GM19238 (cell line): ENCODE measurements around the gene EXD3.
A peak's percentile ranks its signal among the peaks of the same experiment; 100 is the strongest.

ENCODE experiments used
- DNase-seq: peaks from one replicate; pipeline ENCODE4 v3.0.0; 2011; ENCODE audit warnings: low spot score; ENCODE audit not compliant: insufficient read length

The EXD3 gene

DNA sequence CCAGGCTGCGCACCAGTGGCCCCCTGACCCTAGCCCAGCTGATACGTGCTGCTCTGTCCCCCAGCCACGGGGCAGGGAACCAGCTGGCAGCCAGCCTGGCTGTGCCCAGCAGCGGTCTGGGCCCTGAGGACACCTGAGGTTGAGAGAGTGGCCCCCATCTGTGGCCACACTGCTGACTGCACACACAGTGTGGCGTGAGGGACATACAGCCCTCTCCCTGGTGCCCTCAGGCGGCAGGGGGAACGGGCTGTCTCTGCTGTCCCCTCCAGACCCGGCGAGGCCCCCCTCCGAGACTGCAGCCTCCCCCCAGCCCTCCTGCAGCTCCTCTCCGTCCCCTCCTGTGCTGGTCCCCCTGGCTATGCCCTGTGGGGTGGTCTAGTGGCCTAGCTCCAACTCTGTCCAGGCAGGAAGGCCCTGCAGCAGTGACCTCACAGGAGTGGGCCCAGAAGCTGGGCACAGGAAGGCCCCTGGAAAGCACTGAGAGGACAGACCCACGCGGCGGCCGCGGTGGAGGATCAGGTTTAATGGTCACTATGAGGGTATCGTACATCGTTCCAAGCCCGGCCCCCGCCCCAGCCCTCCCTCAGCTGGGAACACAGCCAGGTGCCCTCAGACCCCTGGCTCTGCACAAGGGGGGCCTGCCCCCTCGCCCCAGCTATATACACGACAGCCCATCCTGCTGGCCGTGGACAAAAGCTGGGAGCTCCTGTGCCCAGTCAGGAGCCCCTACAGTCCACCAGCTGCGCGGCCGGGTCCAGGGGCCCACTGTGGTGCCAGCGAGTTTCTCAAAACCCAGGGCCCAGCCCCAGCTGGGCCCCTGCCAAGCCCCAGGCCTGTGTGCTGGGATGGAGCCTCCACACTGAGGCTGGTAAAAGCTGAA lies 25.0 kb upstream of the EXD3 start:
- DNase-seq: no peak

GRCh38 chr9:137446851-137447471 lies 24.0 kb upstream of the EXD3 start:
- no peak for DNase-seq

DNA sequence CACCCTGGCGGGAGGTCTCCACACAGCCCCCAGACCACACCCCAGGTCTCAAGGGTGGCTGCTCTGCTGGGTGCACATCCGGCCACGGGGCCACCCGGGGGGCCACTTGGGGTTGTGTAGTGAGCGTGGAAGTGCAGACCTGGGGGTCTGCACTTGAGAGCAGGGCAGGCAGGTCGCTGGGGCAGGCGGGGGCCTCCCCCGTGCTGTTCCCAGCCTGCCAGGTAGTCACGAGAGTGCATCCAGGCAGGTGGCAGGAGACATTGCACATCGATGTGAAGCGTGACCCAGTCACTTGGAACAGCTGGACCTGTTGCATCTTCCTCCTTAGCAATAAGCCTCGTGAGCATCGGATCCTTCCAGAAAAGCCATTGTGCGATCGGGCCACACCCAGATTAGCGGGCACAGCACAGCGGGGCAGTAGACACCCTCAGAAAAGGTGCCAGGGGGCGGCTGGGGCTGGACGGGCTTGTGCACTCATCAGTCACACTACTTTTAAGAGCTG lies 23.0 kb upstream of the EXD3 start:
- DNase-seq: no peak

- DNase-seq: peak; percentile 87
Observed at GRCh38 chr9:137445275-137445807, 22.4 kb upstream of the EXD3 start.

GRCh38 chr9:137444106-137444790 lies 21.3 kb upstream of the EXD3 start:
- no peak for DNase-seq

DNA sequence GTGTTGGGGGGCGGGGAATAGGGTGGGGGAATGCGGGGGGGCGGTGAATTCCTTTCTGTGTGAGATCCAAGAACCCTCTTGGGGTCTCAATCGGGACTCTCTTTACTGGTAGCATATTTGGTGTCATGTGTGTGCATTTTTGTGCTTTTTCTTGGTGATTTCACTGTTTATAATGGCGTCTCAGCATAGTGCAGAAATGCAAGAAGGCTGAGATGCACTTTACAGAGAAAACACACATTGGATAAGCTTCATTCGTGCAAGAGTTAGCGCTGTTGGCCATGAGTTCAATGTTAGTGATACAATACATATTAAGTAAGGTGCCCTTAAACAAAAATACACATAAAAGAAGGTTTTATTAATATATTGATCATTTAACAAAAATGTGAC lies 19.0 kb upstream of the EXD3 start:
- no peak for DNase-seq

DNA sequence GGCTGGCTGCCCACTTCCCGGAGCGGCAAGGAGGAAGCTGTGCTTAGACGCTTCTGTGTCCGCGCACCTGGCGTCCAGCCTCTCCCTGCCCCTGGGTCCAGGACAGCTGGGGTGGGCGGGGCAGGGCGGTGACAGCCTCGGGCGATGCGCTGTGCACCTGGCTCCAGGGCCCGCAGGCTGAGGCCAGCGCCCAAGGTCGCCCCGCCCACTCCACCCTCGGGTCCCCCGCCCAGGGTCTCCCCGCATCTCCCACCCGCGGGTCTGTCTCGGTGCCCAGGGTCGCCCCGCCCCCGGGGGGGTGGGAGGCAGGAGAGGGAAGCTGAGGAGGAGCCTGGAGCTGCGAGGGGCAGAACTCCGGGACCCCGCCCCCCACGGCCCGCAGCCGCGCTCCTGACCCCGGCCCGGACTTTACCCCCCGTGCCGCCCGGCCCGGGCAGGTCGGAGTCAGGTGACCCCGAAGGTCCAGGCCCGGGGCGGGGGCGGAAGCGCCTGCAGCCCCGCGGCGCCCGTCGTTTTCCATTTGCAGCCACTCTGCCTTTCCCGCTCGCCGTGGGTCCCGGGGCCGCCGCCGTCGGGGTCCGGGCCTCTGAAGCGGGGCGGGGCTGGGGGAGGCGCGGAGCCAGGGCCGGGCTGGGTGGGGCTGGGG lies 18.4 kb upstream of the EXD3 start, which contains the start of gene ENTPD8:
ENTPD8 (minus strand) TSS at position 69 of the 646 bp plus-strand sequence. CDS start 3,072 bp downstream, outside the sequence.
- DNase-seq: no peak

GRCh38 chr9:137439158-137439714 lies 16.3 kb upstream of the EXD3 start:
- DNase-seq: no peak

DNA sequence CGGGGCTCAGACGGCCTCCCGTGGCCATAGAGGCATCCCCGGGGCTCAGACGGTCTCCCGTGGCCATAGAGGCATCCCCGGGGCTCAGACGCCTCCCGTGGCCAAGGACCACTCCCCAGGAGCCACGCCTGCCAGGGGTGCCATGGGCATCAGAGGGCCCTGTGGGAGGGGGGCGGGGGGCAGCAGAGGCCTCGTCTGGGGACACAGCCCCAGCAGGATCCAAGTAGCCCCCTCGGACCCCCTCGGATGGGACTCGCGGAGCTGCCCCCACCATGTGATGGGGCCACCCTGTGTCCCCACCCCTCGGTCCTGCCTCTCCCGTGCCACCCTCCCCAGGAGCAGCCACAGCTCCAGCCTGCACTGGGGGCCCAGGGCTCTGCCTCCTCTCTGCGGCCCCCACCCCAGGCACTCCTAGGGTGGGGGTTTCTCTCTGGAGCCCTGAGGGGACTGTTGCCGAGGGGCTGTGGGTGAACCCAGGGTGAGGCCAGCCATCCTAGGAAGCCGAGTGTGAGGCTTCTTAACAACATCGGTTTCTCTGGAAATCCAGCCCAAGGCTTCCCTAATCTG lies 15.7 kb upstream of the EXD3 start:
- no peak for DNase-seq

GRCh38 chr9:137437691-137438590 lies 15.0 kb upstream of the EXD3 start:
- DNase-seq: no peak

DNA sequence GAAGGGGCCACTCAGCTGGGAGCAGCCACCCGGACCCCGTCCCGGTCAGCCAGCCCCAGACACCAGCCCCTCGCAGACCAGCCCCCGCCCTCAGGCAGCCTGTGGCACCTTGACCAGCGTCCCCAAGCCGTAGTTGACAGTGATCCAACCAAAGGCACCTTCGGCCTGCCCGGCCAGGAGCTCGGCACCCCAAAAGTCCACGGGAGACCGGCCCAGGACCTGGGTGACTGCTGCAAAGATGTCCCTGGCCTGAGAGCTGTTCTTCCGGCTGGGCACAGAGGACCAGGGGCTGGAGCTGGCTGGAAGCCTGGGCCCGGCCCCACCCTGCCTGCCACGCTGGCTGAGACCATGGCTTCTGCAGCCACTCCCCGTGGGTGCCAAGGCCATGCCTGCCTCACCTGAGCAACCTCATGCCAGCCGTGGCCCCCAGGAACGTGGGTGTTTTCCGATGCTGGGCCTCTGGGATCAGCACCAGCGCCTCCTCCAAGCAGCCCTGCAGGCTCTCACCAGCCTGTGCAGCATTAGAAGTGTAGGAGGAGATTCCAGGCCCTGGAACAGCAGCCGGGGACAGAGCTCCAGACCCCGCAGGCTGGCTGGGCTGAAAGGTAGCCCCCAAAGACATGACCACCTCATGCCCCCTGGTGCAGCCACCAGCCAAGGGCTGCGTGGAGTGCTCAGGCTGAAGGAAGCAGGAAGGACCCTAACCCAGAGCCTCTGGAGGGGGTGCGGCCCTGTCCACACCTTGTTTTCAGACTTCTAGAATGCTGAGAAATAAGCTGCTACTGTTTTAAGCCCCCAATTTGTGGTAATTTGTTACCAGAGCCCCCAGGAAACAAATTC lies 14.0 kb upstream of the EXD3 start:
- DNase-seq: no peak

GRCh38 chr9:137435980-137436760 lies 13.2 kb upstream of the EXD3 start:
- DNase-seq: no peak

GRCh38 chr9:137435381-137435891 lies 12.5 kb upstream of the EXD3 start:
- DNase-seq: no peak

DNA sequence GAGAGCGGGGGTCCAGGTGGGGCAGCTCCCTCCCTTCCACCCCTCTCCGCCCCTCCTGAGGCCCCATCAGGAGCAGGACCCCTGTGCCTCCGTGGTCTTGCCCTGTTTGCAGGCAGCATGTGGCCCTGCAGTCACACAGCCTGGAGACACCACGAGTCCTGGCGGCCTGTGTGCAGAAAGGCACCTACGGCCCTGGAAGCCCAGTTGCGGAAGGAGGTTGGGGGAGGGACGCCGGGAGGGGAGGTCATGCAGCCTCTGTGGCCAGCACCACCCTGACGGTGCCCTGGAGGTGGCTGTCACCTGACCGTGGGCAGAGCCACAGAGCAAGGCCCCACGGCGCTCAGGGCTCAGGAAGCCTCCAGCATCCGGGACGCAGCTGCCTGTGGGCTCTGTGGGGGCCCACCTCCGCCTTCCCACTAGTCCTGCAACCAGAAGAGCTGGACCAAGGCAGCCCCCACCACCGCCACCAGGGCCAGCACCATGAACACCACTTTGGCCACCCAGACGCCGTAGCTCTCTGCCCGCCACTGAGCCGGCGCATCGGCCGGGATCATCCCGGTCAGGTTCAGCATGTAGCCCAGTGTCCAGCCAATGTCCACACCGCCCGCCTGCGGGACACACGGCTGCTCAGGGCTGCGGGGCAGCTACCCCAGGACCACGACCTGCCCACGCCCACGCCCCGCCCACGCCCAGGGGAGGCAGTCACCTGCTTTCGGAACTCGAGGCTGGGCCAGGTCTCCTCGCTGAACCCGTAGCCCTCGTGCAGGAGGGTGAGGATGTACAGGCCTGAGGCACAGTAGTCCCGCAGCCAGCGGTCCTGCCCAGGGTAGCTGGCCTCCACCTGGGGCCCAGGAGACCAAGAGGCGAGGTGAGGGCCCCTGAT lies 11.8 kb upstream of the EXD3 start:
- no peak for DNase-seq

DNA sequence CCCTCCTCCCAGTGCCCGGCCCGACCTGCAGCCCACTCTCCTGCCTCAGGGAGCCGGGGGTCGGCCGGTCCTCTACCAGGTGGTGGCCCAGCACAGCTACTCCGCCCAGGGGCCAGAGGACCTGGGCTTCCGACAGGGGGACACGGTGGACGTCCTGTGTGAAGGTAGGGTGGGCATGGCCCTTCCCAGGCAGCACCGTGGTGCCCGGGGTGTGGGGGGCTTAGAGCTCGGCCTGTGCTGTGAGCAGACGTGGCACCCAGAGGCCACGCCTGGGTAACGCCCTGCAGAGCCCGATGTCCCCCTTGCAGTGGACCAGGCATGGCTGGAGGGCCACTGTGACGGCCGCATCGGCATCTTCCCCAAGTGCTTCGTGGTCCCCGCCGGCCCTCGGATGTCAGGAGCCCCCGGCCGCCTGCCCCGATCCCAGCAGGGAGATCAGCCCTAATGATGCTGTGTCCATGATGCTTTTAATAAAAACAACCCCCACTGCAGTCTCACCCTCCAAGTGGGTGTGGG lies 11.0 kb upstream of the EXD3 start:
- DNase-seq: no peak

- DNase-seq: no peak
Observed at GRCh38 chr9:137433349-137433915, 10.5 kb upstream of the EXD3 start.
